HCEC 1CT (cell line): ENCODE results near the gene SH3BP2.
"Not testable (repeated sequence)": the region's sequence is repeated elsewhere in the genome, so short reads cannot be mapped to it uniquely, and the experiment has no call there.

Source experiments
- DNase-seq: peaks from one replicate; pipeline ENCODE4 v3.0.0-alpha.2; 2017

SH3BP2 gene

GRCh38 chr4:2762486-2763370 lies 30.2 kb upstream of the SH3BP2 start:
- not testable (repeated sequence) for DNase-seq

GRCh38 chr4:2763511-2763967 lies 29.3 kb upstream of the SH3BP2 start:
- no peak for DNase-seq

GRCh38 chr4:2765832-2766526 lies 26.9 kb upstream of the SH3BP2 start:
- no peak for DNase-seq

GRCh38 chr4:2767046-2767704 lies 25.7 kb upstream of the SH3BP2 start:
- no peak for DNase-seq

- DNase-seq: no peak
These were observed 25.2 kb upstream of the SH3BP2 start for GRCh38 chr4:2767705-2768074.

GRCh38 chr4:2768124-2768523 lies 24.8 kb upstream of the SH3BP2 start:
- no peak for DNase-seq

- DNase-seq: no peak
These were observed 24.0 kb upstream of the SH3BP2 start for GRCh38 chr4:2768921-2769336.

GRCh38 chr4:2771264-2771663 lies 21.6 kb upstream of the SH3BP2 start:
- no peak for DNase-seq

GRCh38 chr4:2780643-2781042 lies 12.2 kb upstream of the SH3BP2 start:
- DNase-seq: not testable (repeated sequence)

GRCh38 chr4:2781911-2782310 lies 11.0 kb upstream of the SH3BP2 start:
- no peak for DNase-seq

GRCh38 chr4:2783790-2784189 lies 9.1 kb upstream of the SH3BP2 start:
- no peak for DNase-seq

- DNase-seq: no peak
These were observed 7.3 kb upstream of the SH3BP2 start for GRCh38 chr4:2785613-2786012.

GRCh38 chr4:2786152-2786671 lies 6.7 kb upstream of the SH3BP2 start:
- DNase-seq: no peak

- DNase-seq: no peak
These were observed 6.1 kb upstream of the SH3BP2 start for GRCh38 chr4:2786794-2787229.

- DNase-seq: no peak
These were observed 5.4 kb upstream of the SH3BP2 start for GRCh38 chr4:2787230-2788100.

- DNase-seq: no peak
These were observed 4.8 kb upstream of the SH3BP2 start for GRCh38 chr4:2788101-2788500.

- DNase-seq: no peak
These were observed 4.3 kb upstream of the SH3BP2 start for GRCh38 chr4:2788532-2789103.

GRCh38 chr4:2789351-2789750 lies 3.5 kb upstream of the SH3BP2 start:
- no peak for DNase-seq

- DNase-seq: no peak
These were observed 2.9 kb upstream of the SH3BP2 start for GRCh38 chr4:2789793-2790582.

GRCh38 chr4:2790583-2791517 lies 2.0 kb upstream of the SH3BP2 start:
- DNase-seq: no peak
